Kidney epithelial cell (primary cell): ENCODE results near the gene KIF22. TPM values are rescaled to one million over a fixed set of nuclear protein-coding genes. Genes with fewer than 3 reads are reported as not detected.

Experiments
- DNase-seq: peaks from one replicate; pipeline ENCODE4 v3.0.0-alpha.2; 2010; ENCODE audit warnings: low read depth
- H3K27me3 ChIP-seq: 2 replicates; pipeline ENCODE4 v1.6.0; 2011; ENCODE audit warnings: low read length; ENCODE audit not compliant: control insufficient read depth, insufficient read depth
- H3K36me3 ChIP-seq: 2 replicates; pipeline ENCODE4 v1.5.1; 2011; ENCODE audit warnings: low read length; ENCODE audit not compliant: control insufficient read depth, insufficient read depth
- H3K4me3 ChIP-seq: 2 replicates; pipeline ENCODE4 v1.5.1; 2011; ENCODE audit warnings: low read depth, mild to moderate bottlenecking, control low read depth, low read length
- CTCF ChIP-seq: IDR thresholded peaks from 2 replicates; pipeline ENCODE4 v1.5.1; 2011; ENCODE audit warnings: mild to moderate bottlenecking, moderate library complexity, low read length, control low read depth, inconsistent platforms; ENCODE audit not compliant: insufficient read depth, poor library complexity, severe bottlenecking
- total RNA-seq: library from RNA; depleted of rRNA; stranded (reverse); fragments of >200 nt; gene quantifications from 2 replicates; pipeline ENCODE4 v1.2.3, GENCODE V29; 2015

KIF22 gene
- total RNA-seq, result 24.2 and 27.5 TPM in 2 replicates

- peak; percentile 93 for DNase-seq
- H3K36me3 ChIP-seq, result no peaks in the 10 kb centered on the region
- H3K27me3 ChIP-seq, result no peaks in the 10 kb centered on the region
- H3K4me3 ChIP-seq, result peak within 1 kb of the TSS; percentile 91
- peak; percentile 86 for TF ChIP-seq CTCF
These were observed at the start of gene KIF22 for GRCh38 chr16:29790183-29790948. TSS of gene KIF22 (plus strand) at chr16:29790751. CDS start at chr16:29790760, 9 bp downstream.

DNA sequence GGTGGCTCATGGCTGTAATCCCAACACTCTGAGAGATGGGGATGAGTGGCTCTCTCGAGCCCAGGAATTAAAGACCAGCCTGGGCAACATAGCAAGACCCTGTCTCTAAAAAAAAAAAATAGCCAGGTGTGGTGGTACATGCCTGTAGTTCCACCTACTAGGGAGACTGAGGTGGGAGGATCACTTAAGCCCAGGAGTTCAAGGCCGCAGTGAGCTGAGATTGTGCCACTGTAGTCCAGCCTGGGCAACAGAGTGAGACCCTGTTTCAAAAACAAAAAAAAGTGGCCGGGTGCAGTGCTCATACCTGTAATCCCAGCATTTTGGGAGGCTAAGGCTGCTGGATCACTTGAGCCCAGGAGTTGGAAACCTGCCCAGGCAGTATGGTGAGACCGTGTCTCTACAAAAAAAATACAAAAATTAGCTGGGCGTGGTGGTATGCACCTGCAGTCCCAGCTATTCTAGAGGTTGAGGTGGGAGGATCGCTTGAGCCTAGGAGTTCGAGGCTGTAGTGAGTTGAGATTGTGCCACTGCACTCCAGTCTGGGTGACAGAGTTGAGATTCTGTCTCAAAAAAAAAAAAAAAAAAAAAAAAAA is 47.8 kb upstream of the KIF22 start:
- Histone ChIP-seq H3K4me3 (no peak overlapping the region), H3K27me3 (no peaks in the 10 kb centered on the region), H3K36me3 (no peaks in the 10 kb centered on the region)
- TF ChIP-seq CTCF, result no peak
- DNase-seq, result no peak

DNA sequence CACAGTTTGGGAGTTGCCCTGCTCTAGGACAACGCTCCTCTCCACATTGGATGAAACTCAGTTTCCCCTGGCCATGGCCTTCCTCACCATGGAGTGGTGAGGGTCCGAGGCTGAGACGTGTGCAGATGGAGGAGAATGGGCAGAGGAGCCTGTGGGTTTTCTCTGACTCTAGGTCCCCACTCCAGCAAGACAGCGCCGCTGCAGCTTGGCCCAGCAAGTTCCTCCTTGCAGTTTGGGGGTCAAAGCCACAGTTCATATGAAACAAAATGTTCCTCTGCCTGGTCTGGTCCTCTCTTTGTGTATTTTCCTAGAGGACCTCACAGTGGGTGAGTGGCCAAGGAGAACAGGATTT is 47.1 kb upstream of the KIF22 start:
- TF ChIP-seq CTCF, result no peak
- Histone ChIP-seq H3K27me3 (no peaks in the 10 kb centered on the region), H3K4me3 (no peak overlapping the region), H3K36me3 (no peaks in the 10 kb centered on the region)
- DNase-seq, result no peak

DNA sequence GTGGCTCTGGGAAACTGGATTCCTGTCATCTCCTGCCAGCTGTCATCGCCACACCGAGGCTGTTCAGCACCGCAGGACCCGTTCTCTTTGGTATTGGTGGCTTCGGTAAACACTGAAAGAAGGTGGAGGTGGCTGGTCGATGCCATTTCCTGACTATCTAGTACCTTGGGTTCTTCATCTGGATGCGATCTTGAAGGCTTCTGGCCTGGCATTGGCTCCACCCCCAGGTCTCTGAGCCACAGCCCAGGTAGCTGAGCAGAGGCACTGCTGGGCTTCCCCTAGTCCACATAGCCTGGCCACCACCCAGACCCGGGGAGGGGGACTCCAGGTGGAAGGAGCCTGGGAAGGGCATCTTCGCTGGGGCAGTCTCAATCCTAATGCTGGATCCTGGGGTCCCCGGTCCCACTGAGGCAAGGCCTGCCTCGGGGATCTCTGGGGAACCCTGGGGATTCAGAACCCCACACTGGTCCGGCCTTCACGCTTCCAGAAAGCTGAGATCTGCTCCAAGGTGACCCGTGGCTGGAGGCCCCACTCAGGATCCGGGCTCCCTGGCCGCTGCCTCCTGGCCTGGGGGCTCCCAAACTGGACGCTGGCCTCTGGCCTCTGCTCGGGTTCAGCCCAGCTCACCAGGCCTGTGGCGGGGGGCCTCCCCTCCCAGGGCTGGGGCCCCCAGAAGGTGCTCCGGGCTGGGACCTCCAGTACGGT is 46.6 kb upstream of the KIF22 start:
- no peak for TF ChIP-seq CTCF
- DNase-seq, result no peak
- Histone ChIP-seq H3K36me3 (no peaks in the 10 kb centered on the region), H3K27me3 (no peaks in the 10 kb centered on the region), H3K4me3 (no peak overlapping the region)

GRCh38 chr16:29744541-29745101 is 45.9 kb upstream of the KIF22 start:
- Histone ChIP-seq H3K4me3 (no peak overlapping the region), H3K27me3 (no peaks in the 10 kb centered on the region), H3K36me3 (no peaks in the 10 kb centered on the region)
- DNase-seq, result no peak
- TF ChIP-seq CTCF, result no peak
